G401.6 (cell line): ENCODE data around the gene SDF2.

Source experiments
- FAIRE-seq: peaks from 2 replicates; lab custom pipeline; 2012; peaks lifted over from hg19 to GRCh38; lab: Jason Lieb, UNC

The SDF2 gene, protein sequence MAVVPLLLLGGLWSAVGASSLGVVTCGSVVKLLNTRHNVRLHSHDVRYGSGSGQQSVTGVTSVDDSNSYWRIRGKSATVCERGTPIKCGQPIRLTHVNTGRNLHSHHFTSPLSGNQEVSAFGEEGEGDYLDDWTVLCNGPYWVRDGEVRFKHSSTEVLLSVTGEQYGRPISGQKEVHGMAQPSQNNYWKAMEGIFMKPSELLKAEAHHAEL

DNA sequence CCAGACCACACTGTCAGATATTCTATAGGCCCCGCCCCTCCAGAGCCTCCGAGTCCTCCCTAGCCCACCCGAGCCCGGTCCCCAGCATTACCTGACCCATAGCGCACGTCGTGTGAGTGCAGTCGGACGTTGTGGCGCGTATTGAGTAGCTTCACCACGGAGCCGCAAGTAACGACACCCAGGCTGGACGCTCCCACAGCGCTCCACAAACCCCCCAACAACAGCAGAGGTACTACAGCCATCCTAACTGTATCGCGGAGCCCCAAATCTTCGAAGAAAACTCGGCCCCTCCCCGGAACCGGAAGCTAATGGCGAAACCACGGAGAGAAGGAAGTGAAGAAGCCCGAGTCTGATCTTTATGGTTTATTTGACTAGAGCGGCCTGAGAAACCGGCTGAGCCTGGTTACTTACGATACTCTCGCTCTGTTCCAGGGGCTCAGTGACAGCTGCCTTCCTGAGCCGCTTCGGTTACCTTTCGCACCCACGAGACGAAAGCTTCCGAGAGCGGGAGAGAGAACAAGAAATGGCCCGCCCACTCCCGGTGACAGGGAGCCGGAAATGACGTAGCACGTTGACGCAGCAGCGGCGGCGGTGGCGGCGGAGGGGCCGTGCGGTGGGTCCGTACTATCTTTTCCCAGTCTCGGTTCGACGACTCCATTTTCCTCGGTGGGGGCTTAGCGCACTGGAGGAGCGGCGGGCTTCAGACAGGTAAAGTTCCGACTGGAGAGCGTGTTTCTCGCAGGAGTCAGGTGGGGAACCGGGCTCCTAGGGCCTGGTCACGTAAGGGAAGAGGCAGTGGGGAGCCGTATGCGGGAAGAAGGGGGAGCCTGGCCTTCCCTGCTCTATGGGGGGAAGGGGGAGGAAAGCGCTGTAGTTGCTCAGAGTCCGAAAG, at the start of gene SDF2, which contains the start of gene SUPT6H:
TSS of gene SDF2 (minus strand) at position 272 of the 892 bp plus-strand sequence. CDS start at position 242, 30 bp downstream.
TSS of gene SUPT6H (plus strand) at position 571 of the 892 bp plus-strand sequence. CDS start 11,197 bp downstream, outside the sequence.
- peak; percentile 65 for FAIRE-seq

DNA sequence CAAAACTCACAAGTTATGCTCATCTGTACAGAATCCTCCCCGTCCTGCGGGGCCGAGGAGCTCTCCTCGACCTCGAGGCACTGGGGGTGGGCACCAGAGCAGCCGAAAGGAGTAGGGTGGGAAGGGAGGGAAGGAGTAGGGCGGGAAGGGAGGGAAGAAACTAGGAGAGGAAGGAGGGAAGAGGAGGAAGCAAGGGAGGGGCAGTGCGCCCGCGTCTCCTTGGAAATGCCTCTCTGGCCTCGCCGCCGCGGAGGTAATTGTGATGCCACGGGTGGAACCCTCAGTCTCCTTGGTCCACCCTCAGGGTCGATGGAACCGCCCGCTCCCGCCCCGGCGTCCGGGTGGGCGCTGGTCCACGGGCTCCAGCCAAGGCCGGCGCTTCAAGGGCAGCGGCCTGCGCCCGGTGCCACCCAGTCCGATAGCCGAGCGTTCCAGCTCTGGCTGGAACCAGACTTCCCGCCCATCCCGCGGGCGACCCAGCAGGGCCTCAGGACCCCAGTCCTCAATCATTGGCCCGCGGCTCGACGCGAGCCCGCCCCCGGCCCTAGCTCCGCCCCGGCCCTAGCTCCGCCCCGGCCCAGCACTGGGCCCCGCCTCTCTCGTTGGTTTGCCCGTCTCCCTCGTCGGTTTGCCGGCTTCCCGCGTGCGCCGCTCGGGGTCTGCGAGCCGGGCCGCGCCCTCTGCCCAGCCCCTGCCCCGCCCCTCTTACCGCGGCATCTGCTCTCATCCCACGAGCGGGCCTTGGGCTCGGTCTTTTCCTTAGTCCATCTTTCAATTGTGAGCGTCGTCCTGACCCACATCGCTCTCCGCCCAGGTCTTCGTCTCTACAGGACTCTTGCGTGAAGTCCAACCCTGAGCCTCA, 49.4 kb upstream of the SDF2 start:
- FAIRE-seq: no peak

DNA sequence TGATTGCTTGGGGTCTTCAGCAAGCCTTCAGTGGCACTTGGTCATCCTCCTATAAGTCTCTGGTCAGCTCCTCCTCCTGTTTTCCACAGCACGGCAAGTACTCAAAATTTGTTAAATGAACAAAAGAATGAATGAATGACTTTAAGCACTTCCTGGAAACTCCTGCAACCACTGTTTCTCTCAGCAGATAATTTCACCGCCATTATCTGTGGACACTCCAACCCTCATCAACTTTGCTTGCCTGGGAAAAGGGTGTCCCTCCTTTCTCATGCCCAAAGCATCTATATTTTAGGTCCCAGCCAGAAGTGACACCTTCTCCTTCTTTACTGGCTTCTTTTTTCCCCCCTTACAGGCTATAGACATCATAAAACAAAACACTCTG, 45.6 kb upstream of the SDF2 start:
- no peak for FAIRE-seq

DNA sequence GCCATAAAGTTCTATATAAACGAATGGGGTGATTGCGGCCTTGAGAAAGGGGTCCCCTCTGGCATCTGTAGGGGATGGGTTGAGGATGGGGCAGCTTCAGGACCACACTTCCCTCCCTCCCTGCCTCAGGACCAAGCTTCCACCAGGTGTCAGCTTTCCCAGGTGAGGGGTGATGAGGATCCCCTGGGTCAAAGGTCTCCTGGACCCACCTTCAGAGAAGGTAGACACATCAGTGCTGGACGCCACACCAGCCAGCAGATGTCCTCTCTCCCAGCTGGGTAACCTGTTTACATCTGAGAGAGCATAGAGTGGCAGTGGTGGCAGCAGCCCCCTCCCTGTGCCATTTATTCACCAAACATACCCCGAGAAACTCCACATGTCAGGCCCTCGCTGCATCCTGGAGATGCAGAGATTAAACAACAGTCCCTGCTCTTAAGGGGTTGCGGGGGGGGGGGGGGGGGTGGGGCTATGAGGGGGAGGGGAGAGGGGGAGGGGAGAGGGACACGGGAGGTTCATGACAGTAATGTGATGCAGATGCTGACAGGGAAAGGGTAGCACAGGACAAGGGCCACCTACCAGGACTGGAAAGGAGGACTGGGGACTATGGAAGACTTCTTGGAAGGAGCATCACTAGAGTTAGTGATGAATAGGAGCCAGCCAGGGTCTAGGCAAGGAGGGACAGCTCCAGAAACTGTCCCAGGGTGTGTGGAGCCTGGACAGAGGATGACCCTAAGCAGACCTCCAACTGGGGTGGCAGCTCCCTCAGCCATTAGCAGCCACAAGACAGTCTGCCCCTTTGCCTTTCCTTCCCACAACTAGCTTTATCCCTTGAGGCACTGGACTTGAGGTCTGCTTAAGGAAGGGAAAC, 45.0 kb upstream of the SDF2 start:
- no peak for FAIRE-seq

DNA sequence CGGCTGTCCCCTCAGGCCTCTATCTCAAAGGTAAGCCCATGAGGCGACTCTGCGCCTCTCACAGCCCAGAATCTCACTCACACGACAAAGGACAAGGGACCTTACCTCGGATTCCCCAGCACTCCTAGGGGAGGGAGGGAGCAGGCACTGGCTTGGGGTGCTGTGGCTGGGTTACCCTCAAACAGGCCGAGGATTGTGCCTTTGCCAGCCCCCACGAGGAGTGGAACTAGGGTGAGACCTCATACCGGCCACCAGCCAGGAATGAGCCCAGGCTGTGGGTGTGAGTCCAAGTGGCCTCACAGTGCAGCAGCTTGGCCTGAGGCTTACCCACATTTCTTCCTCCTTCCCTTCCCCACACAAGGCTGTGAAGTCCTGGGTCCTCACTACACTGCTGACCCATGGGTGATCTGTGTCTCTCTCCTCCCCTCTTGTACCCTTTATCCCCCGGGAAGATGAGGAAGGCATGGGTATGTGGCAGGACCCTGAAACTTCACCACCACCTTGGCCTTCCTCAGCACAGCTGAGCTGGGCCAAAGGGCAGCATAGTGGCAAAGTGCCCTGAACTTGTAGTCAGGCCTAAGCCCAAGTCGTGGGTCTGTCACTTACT, 44.1 kb upstream of the SDF2 start:
- no peak for FAIRE-seq

DNA sequence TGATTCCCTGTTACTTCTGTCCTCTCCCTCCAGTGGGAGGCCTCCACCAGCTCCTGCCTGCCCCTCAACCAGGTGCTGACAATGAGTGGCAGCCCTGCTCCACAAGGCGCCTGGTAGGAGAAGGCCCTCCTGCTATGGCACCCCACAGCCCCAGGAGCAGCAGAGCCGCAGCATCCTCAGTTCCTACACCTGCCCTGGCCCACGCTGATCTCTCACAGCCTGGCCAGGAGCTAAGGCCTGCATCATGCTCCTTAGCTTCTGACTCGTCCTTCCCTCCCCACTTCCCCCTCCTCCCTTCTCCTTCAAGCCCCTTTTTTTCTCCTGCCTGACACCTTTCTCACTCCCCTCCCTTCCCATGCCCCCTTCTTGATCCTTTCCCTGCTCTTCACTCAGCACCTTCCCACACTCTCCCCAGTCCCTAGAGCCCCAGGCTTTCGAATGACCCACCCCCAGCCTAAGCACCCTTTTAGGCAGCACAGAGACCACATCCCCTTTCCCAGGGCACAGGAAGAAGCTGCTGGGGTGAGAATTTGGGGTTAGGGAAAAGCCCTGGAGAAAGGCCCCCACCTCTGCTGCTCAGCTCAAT, 43.5 kb upstream of the SDF2 start:
- no peak for FAIRE-seq

DNA sequence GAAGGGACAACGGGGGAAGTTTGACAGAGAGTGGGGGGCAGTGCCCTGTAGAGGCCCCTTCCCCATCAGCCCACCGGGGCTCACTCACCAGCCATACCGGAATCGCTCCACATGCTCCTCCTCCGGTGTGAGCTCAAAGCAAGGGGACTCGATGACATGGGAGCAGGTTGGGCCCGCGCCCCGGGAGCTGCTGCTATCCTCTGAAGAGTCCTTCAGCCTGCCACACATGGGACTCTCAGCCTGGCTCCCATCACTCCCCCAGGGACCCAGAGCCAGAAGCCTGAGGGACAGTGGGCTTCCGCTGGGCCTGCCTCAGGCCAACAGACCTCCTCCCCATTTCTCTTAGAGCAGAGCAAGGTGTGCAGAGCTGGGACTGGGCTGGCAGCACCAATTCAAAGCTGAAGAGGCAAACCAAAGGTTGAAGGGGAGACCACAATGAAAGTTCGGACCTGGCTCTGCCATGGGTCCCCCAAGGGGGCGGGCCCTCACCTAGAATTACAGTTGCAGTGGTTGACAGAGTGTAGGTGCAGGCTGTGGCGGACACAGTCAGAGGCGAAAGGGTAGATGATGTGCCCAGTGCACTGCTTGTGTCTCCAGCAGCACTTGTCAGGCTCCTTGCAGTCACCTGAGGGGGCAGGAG, 42.6 kb upstream of the SDF2 start:
- no peak for FAIRE-seq

DNA sequence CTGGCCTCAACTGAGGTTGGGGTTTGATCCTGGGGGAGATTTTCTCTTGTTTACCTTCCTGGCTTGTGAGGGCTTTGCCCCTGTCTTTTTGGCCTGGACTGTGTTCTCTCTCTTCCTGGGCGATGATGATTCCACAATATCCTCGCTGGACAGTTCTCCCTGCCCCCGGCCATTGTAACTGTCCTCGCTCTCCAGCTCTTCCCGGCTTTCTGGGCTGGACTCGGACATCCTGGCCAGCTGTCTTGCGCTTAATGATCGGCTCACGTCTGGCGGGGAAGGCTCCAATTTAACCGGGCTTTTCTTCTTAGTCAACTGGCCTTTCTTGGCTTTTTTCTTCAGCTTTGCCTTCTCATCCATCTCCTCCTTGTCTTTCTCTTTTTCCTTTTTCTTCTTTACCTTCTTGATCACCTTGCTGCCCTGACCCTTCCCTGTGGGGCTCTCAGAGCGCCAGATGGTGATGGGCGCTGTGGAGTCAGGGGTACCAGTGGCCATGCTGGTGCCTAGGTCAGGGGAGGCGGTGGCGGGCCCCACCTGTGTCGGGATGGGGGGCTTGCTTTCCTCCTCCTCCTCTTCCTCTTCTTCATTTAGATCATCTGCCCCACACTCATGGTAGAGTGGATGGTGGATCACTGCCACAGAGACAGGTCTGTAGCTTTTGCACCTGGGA, 42.0 kb upstream of the SDF2 start:
- no peak for FAIRE-seq

DNA sequence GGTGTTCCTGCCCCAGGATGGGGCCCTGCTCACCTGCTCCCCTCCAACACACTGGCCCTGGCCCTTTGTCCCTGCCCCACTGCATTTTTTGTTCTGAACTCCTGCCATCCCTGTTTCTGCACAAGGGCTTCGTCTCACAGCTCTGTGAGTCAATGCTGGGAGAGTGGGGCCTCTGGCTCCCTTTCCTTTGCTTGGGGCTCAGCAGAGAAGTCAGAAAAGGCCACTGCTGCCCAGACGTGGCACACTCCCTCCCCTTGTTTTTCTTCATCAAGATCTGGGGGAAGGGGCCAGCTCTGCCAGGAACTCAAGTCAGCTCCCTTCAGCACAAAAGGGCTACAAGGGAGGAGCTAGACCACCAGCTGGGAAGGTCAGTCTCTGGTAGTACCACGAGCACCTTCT, 41.0 kb upstream of the SDF2 start:
- FAIRE-seq: no peak

DNA sequence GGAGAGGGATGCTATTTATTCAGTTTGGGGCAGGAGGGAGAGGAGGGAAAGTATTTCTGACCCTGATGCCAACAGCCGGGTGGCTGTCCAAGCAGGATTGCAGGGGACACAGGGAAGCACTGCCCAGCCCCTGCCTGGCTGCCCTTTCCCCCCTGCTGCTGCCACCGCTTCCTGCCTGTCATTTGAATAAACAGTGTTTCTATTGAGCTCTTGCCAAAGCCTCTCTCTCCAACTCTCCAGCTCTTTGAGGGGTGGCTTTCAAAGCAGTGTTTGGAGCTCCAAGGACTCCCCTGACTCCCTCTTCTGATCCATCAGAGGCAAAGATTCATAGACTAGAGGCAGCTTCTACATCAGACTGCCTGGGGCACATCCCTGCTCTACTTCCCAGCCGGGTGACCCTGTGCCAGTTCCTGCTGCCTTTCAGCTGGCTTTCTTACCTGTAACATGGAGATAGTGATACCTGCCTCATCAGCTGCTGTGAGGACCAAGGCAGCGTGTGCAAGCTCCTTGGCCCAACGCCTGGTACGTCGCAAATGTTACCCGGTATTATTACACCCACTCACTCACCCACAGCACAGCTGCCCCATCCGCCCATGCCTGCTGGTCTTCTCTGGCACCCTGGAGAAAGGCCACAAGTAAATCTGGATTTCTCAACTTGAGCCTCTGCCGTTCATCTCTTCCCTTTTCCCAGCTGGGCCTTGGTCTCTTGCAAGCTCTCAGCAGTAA, 40.5 kb upstream of the SDF2 start:
- no peak for FAIRE-seq

DNA sequence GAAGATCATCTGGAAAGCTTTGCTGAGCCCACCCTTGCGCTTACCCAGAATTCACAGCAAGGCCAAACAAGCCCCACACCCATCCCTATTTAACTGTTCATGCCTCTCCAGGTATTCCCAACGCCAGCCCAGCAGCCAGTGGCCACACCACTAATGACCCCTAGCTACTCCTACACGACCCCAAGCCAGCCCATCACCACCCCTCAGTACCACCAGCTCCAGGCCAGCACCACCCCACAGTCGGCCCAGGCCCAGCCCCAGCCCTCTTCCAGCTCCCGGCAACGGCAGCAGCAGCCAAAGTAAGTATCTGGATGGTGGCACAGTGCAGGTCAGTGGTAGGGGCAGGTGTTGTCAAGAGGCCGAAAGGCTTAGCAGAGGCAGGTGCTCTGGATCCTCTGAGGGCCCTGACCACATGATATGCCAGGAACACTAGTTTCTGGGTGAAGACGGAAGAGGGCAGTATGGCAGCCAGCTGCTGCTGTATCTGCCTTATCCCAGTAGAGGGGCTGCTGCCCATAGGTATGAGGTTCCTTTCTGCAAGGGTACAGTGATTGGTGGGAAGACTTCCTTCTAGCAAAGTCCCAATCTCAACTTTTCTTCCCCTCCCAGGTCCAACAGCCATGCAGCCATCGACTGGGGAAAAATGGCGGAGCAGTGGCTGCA, 39.3 kb upstream of the SDF2 start:
- no peak for FAIRE-seq

DNA sequence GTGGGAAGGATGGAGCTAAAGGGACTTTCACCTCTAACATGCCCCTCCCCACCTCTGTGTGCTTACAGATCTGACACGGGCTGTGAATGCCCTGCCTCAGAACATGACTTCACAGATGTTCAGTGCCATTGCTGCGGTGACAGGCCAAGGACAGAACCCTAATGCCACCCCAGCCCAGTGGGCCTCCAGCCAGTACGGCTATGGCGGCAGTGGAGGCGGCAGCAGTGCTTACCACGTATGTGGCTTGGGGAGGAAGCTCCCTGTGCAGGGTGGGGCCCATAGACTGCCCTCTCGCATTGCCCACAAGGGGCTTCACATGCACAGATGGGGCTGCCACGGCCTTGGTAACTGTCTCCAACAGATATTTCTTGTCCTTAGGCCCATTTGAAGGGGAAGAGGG, 38.6 kb upstream of the SDF2 start:
- no peak for FAIRE-seq

DNA sequence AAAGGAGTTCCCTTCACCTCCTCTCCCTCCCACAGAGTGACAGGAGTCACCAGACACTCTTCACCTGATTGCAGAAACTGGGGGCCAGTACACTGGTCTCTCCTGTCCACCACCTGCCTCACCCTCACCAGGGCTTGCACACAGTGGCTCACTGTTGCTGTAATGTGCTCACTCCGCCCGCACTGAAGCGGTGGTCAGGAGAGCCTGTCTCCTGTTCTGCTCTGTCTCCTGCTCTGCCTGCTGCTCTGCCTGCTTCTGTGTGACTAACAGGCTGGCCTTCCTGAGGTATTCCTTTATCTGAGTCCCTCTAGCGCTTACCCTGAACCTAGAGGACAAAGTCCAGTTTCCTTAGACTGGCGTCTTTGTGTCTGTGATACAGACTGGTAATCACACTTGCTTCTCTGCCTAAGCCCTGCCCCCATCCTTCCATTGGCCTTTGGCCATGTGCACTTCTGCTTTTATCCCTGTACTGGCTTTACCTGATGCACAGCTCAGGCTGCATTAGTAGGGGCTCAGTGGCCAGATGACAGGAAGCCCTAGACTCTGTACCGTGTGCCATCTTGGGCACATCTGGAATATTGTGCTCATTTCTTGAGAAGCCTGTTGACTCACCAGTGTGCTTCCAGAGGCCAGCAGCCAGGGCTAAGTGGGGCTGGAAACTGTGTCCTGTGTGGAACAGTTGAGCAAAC, 36.7 kb upstream of the SDF2 start:
- FAIRE-seq: no peak

DNA sequence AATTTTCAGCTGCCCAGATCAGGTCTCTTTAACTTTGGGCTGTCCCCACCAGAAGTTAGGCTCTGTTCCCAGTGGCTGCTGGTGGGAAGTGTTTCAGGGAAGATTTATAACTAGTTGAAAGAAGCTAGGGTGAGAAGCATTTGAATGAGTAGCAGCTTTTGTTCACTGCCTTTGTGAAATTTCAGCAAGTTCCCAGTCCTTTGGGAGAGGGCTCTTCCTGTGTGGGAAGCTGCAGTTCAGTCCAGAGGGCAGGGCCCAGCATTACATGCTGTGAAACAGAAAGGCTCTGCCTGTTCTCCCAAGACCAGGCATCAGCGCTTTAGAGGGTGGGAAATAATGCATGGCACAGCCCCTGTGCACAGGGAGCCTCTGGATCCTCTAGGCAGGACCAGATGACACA, 32.2 kb upstream of the SDF2 start:
- no peak for FAIRE-seq

DNA sequence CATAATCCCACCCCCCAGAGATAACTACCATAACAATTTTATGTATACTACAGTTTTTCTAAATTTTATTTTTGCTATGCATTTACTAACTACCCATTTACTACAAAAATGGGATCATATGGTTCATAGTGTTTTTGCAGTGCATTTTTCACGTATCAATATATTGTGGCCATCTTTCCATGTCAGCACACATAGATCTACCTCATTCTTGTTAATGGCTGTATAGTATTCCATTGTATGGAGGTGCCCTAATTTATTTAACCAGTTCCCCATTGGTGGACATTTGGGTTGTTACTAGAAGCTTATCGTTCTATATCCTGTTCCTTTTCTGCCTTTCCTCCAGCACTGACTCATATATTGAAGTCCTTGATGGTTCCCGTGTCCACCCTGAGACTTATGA, 27.3 kb upstream of the SDF2 start:
- no peak for FAIRE-seq

DNA sequence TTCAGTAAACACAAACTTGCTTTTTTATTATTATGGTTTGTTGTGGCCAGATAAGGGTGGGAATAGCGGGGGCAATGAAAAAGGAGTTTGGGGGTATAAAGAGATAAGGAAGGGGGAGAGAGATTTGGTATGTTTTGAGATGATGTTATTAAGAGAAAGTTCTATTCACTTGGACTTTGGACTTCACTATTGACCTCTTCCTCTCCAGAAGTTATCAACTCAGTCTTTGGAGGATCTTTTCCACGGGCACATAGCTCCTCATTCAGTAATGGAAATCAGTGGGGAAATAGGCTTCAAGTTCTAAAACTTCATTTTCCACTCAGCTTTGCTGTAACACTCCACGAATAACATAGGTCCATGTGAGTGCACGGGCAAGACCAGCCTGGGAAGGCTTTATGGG, 26.8 kb upstream of the SDF2 start:
- no peak for FAIRE-seq

DNA sequence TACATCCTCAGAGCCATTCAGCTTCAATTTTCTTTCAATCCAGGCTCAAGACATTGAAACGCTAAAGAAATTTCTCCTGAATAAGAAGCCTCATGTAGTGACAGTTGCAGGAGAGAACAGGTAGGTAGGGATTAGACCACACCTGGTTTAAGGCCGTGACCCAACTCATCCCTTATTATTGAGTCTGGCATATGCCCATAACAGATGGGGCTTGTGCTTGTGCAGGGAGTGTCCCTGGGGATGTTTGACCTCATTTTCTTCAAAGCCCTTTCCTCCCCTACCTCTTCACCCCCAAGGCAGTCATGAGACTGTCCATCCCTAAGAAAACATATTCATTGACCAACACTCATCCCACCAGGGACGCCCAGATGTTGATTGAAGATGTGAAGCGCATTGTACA, 24.6 kb upstream of the SDF2 start:
- no peak for FAIRE-seq

DNA sequence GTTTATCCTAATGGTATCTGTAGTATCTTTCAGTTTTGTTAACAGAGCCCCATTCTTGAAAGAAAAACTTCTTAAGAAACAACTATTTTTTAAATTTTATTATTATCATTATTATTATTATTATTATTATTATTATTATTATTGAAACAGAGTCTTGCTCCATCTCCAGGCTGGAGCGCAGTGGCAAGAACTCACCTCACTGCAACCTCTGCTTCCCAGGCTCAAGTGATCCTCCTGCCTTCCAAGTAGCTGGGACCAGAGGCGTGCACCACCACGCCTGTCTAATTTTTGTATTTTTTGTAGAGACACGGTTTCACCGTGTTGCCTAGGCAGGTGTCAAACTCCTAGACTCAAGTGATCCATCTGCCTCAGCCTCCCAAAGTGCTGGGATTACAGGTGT, 23.7 kb upstream of the SDF2 start:
- FAIRE-seq: no peak
